Immature natural killer cell (primary cell): ENCODE data around the gene ZNF213. TPM values are rescaled to one million over a fixed set of nuclear protein-coding genes. Genes with fewer than 3 reads are reported as not detected.

Source experiments
- DNase-seq, 3 donors: peaks; one replicate each; pipeline ENCODE4 v3.0.0; 2022; ENCODE audit warnings: mixed read lengths in 1 of 3
- H3K27ac Mint-ChIP-seq, 6 donors: one replicate each; pipeline ENCODE4 v1.8.0; 2020; ENCODE audit warnings: mixed read lengths in 6 of 6, mild to moderate bottlenecking in 5 of 6, inconsistent platforms in 4 of 6, moderate library complexity in 3 of 6
- H3K27me3 Mint-ChIP-seq, 3 donors: one replicate each; pipeline ENCODE4 v1.8.0; 2020 to 2021; ENCODE audit warnings: low read depth in 3 of 3, mild to moderate bottlenecking in 3 of 3, mixed read lengths in 3 of 3, moderate library complexity in 3 of 3, inconsistent platforms in 1 of 3
- H3K36me3 Mint-ChIP-seq, 3 donors: one replicate each; pipeline ENCODE4 v1.8.0; 2020; ENCODE audit warnings: mixed read lengths in 3 of 3, inconsistent platforms in 2 of 3, mild to moderate bottlenecking in 2 of 3
- H3K4me1 Mint-ChIP-seq, 2 donors: one replicate each; pipeline ENCODE4 v1.8.0; 2020; ENCODE audit warnings: inconsistent platforms in 2 of 2, mild to moderate bottlenecking in 2 of 2, mixed read lengths in 2 of 2, moderate library complexity in 1 of 2
- H3K4me3 Mint-ChIP-seq, 5 donors: one replicate each; pipeline ENCODE4 v1.8.0; 2020; ENCODE audit warnings: mild to moderate bottlenecking in 5 of 5, mixed read lengths in 5 of 5, inconsistent platforms in 3 of 5, moderate library complexity in 3 of 5
- H3K9me3 Mint-ChIP-seq, 6 donors: one replicate each; pipeline ENCODE4 v1.8.0; 2020; ENCODE audit warnings: mild to moderate bottlenecking in 6 of 6, mixed read lengths in 6 of 6, inconsistent platforms in 4 of 6, moderate library complexity in 3 of 6
- polyA plus RNA-seq, 3 donors: library from polyadenylated mRNA; unstranded; fragments of 300-500 nt; fragmentation: Illumina TruSeq; gene quantifications; one replicate each; pipeline ENCODE4 v1.2.3, GENCODE V29; 2021

The ZNF213 gene
- polyA plus RNA-seq, 3 donors from 2014 or later = 1.7 to 4.5 (median 2.4) TPM

- peaks cover 29 to 38% of the 10 kb centered on the region in 2 donors for H3K4me1 Mint-ChIP-seq
Observed at GRCh38 chr16:3183445-3184139, 48.8 kb downstream of the ZNF213 start.

GRCh38 chr16:3186946-3187690 is 52.3 kb downstream of the ZNF213 start:
- H3K9me3 Mint-ChIP-seq = peaks cover 0 to 4% (median 0%) of the 10 kb centered on the region in 6 donors
- H3K27me3 Mint-ChIP-seq = peaks cover 58 to 84% (median 76%) of the 10 kb centered on the region in 3 donors
- peak overlapping the region in 3 of 5 donors; percentile 60 to 77 (median 60) for H3K4me3 Mint-ChIP-seq
- peaks cover 55 to 61% of the 10 kb centered on the region in 2 donors for H3K4me1 Mint-ChIP-seq
- DNase-seq = no peak
- peak overlapping the region in 2 of 6 donors; percentile 46 to 51 for H3K27ac Mint-ChIP-seq
- H3K36me3 Mint-ChIP-seq = peaks cover 0 to 6% (median 0%) of the 10 kb centered on the region in 3 donors

More at GRCh38 chr16:3183445-3184139, 48.8 kb downstream of the ZNF213 start:
- H3K27ac Mint-ChIP-seq = peak overlapping the region in 2 of 6 donors; percentile 63 to 85
- H3K4me3 Mint-ChIP-seq = peak overlapping the region; percentile 73 to 91 (median 82)
- H3K36me3 Mint-ChIP-seq = peaks cover 0 to 6% (median 0%) of the 10 kb centered on the region in 3 donors
- H3K27me3 Mint-ChIP-seq = peaks cover 32 to 74% (median 73%) of the 10 kb centered on the region in 3 donors
- H3K9me3 Mint-ChIP-seq = peaks cover 0 to 1% (median 0%) of the 10 kb centered on the region in 6 donors
- no peak for DNase-seq

GRCh38 chr16:3187798-3188674 is 53.2 kb downstream of the ZNF213 start, which contains the start of gene OR1F1:
TSS of gene OR1F1 (plus strand) at chr16:3188204.
- DNase-seq = peak in 2 of 3 donors; percentile 44 to 54
- Mint-ChIP-seq H3K36me3 (peaks cover 0 to 6% (median 0%) of the 10 kb centered on the region in 3 donors), H3K9me3 (peaks cover 0 to 4% (median 0%) of the 10 kb centered on the region in 6 donors), H3K4me3 (peak within 1 kb of the TSS; percentile 59 to 81 (median 74)), H3K27me3 (peaks cover 58 to 81% (median 76%) of the 10 kb centered on the region in 3 donors), H3K27ac (peak within 1 kb of the TSS in 2 of 6 donors; percentile 46 to 51), H3K4me1 (peaks cover 48 to 53% of the 10 kb centered on the region in 2 donors)

GRCh38 chr16:3188675-3188924 is 53.8 kb downstream of the ZNF213 start:
- Mint-ChIP-seq H3K27ac (peak overlapping the region in 1 of 6 donors; percentile 13), H3K36me3 (peaks cover 0 to 6% (median 0%) of the 10 kb centered on the region in 3 donors), H3K4me1 (peaks cover 43 to 47% of the 10 kb centered on the region in 2 donors), H3K27me3 (peaks cover 57 to 78% (median 75%) of the 10 kb centered on the region in 3 donors), H3K4me3 (peak overlapping the region in 4 of 5 donors; percentile 17 to 81 (median 64)), H3K9me3 (peaks cover 0 to 2% (median 0%) of the 10 kb centered on the region in 6 donors)
- DNase-seq = no peak

- peaks cover 0 to 2% (median 0%) of the 10 kb centered on the region in 3 donors for H3K36me3 Mint-ChIP-seq
- H3K4me3 Mint-ChIP-seq = peak overlapping the region; percentile 59 to 81 (median 74)
- peak overlapping the region in 2 of 6 donors; percentile 57 to 65 for H3K27ac Mint-ChIP-seq
- H3K4me1 Mint-ChIP-seq = peaks cover 38 to 42% of the 10 kb centered on the region in 2 donors
- DNase-seq = peak in 1 of 3 donors; percentile 24
- peaks cover 54 to 77% (median 75%) of the 10 kb centered on the region in 3 donors for H3K27me3 Mint-ChIP-seq
- peaks cover 0 to 2% (median 0%) of the 10 kb centered on the region in 6 donors for H3K9me3 Mint-ChIP-seq
Observed at GRCh38 chr16:3188925-3189825, 54.3 kb downstream of the ZNF213 start.

GRCh38 chr16:3189869-3190268 is 55.0 kb downstream of the ZNF213 start:
- Mint-ChIP-seq H3K9me3 (peaks cover 0 to 2% (median 0%) of the 10 kb centered on the region in 6 donors), H3K4me3 (peak overlapping the region; percentile 68 to 81 (median 74)), H3K4me1 (peaks cover 36 to 39% of the 10 kb centered on the region in 2 donors)

GRCh38 chr16:3190949-3191353 is 56.1 kb downstream of the ZNF213 start:
- H3K36me3 Mint-ChIP-seq = peaks cover 0 to 3% (median 0%) of the 10 kb centered on the region in 3 donors
- peaks cover 0 to 2% (median 0%) of the 10 kb centered on the region in 6 donors for H3K9me3 Mint-ChIP-seq
- H3K27me3 Mint-ChIP-seq = peaks cover 51 to 85% (median 71%) of the 10 kb centered on the region in 3 donors
- peaks cover 36 to 39% of the 10 kb centered on the region in 2 donors for H3K4me1 Mint-ChIP-seq
- no peak overlapping the region for H3K27ac Mint-ChIP-seq
- DNase-seq = no peak
- H3K4me3 Mint-ChIP-seq = peak overlapping the region in 4 of 5 donors; percentile 11 to 63 (median 34)

More at GRCh38 chr16:3189869-3190268, 55.0 kb downstream of the ZNF213 start:
- no peak for DNase-seq
- Mint-ChIP-seq H3K27ac (peak overlapping the region in 2 of 6 donors; percentile 57 to 65), H3K27me3 (peaks cover 54 to 78% (median 74%) of the 10 kb centered on the region in 3 donors), H3K36me3 (peaks cover 0 to 3% (median 0%) of the 10 kb centered on the region in 3 donors)

Other genes with a start within 250 kb of the ZNF213 start
- 10 to 100 TPM in 1 of 3 donors, 1 to 10 TPM in 2; 2.5 to 16.1 (median 4.8) TPM for gene FLYWCH1, start 223.1 kb upstream of the ZNF213 start, polyA plus RNA-seq
- not detected for gene KREMEN2, start 170.8 kb upstream of the ZNF213 start, polyA plus RNA-seq
- gene PAQR4, start 165.7 kb upstream of the ZNF213 start, polyA plus RNA-seq = 1 to 10 TPM; 2.7 to 3.5 (median 2.7) TPM
- gene PKMYT1, start 154.6 kb upstream of the ZNF213 start, polyA plus RNA-seq = 1 to 10 TPM in 2 of 3 donors, not detected in 1; 3.2 to 4.3 TPM
- gene CLDN9, start 122.1 kb upstream of the ZNF213 start, polyA plus RNA-seq = not detected
- not detected for gene CLDN6, start 116.8 kb upstream of the ZNF213 start, polyA plus RNA-seq
- gene TNFRSF12A, start 114.7 kb upstream of the ZNF213 start, polyA plus RNA-seq = 1 to 10 TPM; 1.2 to 1.4 (median 1.4) TPM
- 10 to 100 TPM; 17.2 to 37.3 (median 21.5) TPM for gene HCFC1R1, start 111.1 kb upstream of the ZNF213 start, polyA plus RNA-seq
- gene THOC6, start 111.0 kb upstream of the ZNF213 start, polyA plus RNA-seq = 10 to 100 TPM; 40.1 to 45.4 (median 42.1) TPM
- not detected for gene BICDL2, start 98.1 kb upstream of the ZNF213 start, polyA plus RNA-seq
- gene MMP25, start 88.5 kb upstream of the ZNF213 start, polyA plus RNA-seq = 1 to 10 TPM in 1 of 3 donors, under 1 TPM in 2; 0.19 to 2.2 (median 0.73) TPM
- 1,000 to 10,000 TPM in 1 of 3 donors, 100 to 1,000 TPM in 2; 878 to 1,331 (median 944) TPM for gene IL32, start 69.4 kb upstream of the ZNF213 start, polyA plus RNA-seq
- gene ZSCAN10, start 35.7 kb upstream of the ZNF213 start, polyA plus RNA-seq = under 1 TPM in 1 of 3 donors, not detected in 2; 0.13 TPM
- under 1 TPM in 1 of 3 donors, not detected in 2; 0.13 TPM for gene ZNF205, start 22.4 kb upstream of the ZNF213 start, polyA plus RNA-seq
- not detected for gene OR1F1, start 53.2 kb downstream of the ZNF213 start, polyA plus RNA-seq
- 10 to 100 TPM in 1 of 3 donors, 1 to 10 TPM in 2; 6.2 to 14.5 (median 9.8) TPM for gene ZNF200, start 100.1 kb downstream of the ZNF213 start, polyA plus RNA-seq
- gene MEFV, start 121.6 kb downstream of the ZNF213 start, polyA plus RNA-seq = under 1 TPM in 2 of 3 donors, not detected in 1; 0.32 to 0.46 TPM
- 10 to 100 TPM; 38.2 to 51.0 (median 42.9) TPM for gene ZNF263, start 148.5 kb downstream of the ZNF213 start, polyA plus RNA-seq
- 1 to 10 TPM; 2.9 to 4.6 (median 3.9) TPM for gene TIGD7, start 170.4 kb downstream of the ZNF213 start, polyA plus RNA-seq
- 10 to 100 TPM; 10.8 to 24.9 (median 20.2) TPM for gene ZNF75A, start 170.5 kb downstream of the ZNF213 start, polyA plus RNA-seq
- gene OR2C1, start 220.9 kb downstream of the ZNF213 start, polyA plus RNA-seq = under 1 TPM in 1 of 3 donors, not detected in 2; 0.34 TPM